Esophagus mucosa (tissue), 1 donor: ENCODE results near the gene APMAP. TPM values are rescaled to one million over a fixed set of nuclear protein-coding genes. Genes with fewer than 3 reads are reported as not detected.
A peak's percentile ranks its signal among the peaks of the same experiment; 100 is the strongest.

Source experiments
- ATAC-seq: fragments of 200-7000 bp; cut with Tn5 transposase; one replicate; pipeline ENCODE4 v1.9.1; 2020
- total RNA-seq: library from RNA; stranded (reverse); gene quantifications from one replicate; pipeline ENCODE4 v1.2.4, GENCODE V29; 2023
- donor health status: DM: yes; HTN: yes; CAD: no.

APMAP gene
- total RNA-seq, 1 donor from 2014 or later, result 26.1 TPM

GRCh38 chr20:24963672-24964505 is 28.7 kb downstream of the APMAP start:
- no peak for ATAC-seq

- ATAC-seq, result no peak
Observed at GRCh38 chr20:24962510-24962909, 30.0 kb downstream of the APMAP start.

- no peak for ATAC-seq
Observed at GRCh38 chr20:24962182-24962492, 30.4 kb downstream of the APMAP start.

GRCh38 chr20:24961384-24962181 is 31.0 kb downstream of the APMAP start:
- ATAC-seq, result no peak

GRCh38 chr20:24960861-24961260 is 31.7 kb downstream of the APMAP start:
- no peak for ATAC-seq

GRCh38 chr20:24960302-24960801 is 32.2 kb downstream of the APMAP start:
- ATAC-seq, result no peak

GRCh38 chr20:24959591-24960301 is 32.8 kb downstream of the APMAP start:
- ATAC-seq, result no peak

- ATAC-seq, result no peak
Observed at GRCh38 chr20:24958506-24959385, 33.8 kb downstream of the APMAP start.

- no peak for ATAC-seq
Observed at GRCh38 chr20:24957326-24958016, 35.1 kb downstream of the APMAP start.

GRCh38 chr20:24956001-24956841 is 36.3 kb downstream of the APMAP start:
- ATAC-seq, result no peak

GRCh38 chr20:24955045-24955444 is 37.5 kb downstream of the APMAP start:
- no peak for ATAC-seq

GRCh38 chr20:24954566-24954965 is 38.0 kb downstream of the APMAP start:
- ATAC-seq, result no peak

- ATAC-seq, result no peak
Observed at GRCh38 chr20:24954151-24954550, 38.4 kb downstream of the APMAP start.

GRCh38 chr20:24953621-24954133 is 38.9 kb downstream of the APMAP start:
- no peak for ATAC-seq

GRCh38 chr20:24953209-24953575 is 39.4 kb downstream of the APMAP start:
- no peak for ATAC-seq

GRCh38 chr20:24952376-24953208 is 40.0 kb downstream of the APMAP start:
- peak; percentile 8 for ATAC-seq

- ATAC-seq, result no peak
Observed at GRCh38 chr20:24951536-24952083, 40.9 kb downstream of the APMAP start.

GRCh38 chr20:24950836-24951525 is 41.6 kb downstream of the APMAP start:
- no peak for ATAC-seq
